H9 (cell line): ENCODE data around the gene GPRC5A. TPM values are rescaled to one million over a fixed set of nuclear protein-coding genes. Genes with fewer than 3 reads are reported as not detected.

Source experiments
- DNase-seq: peaks from one replicate; pipeline ENCODE4 v3.0.0-alpha.2; 2017
- H2AFZ ChIP-seq: one replicate; pipeline ENCODE4 v1.6.1; 2013; ENCODE audit warnings: mild to moderate bottlenecking, low read length, control low read depth, moderate library complexity
- H2AK5ac ChIP-seq: 2 replicates; pipeline ENCODE4 v1.6.1; 2013; ENCODE audit warnings: low read length, control low read depth, mixed read lengths; ENCODE audit not compliant: insufficient read length
- H2BK120ac ChIP-seq: one replicate; pipeline ENCODE4 v1.6.1; 2013; ENCODE audit warnings: low read depth, mild to moderate bottlenecking, low read length, control low read depth, inconsistent platforms; ENCODE audit not compliant: poor library complexity, severe bottlenecking
- H2BK12ac ChIP-seq: 2 replicates; pipeline ENCODE4 v1.6.1; 2013; ENCODE audit warnings: low read length, control low read depth, mixed read lengths, low read depth; ENCODE audit not compliant: insufficient read length
- H2BK15ac ChIP-seq: 2 replicates; pipeline ENCODE4 v1.6.1; 2013; ENCODE audit warnings: low read depth, low read length, control low read depth
- H2BK20ac ChIP-seq: one replicate; pipeline ENCODE4 v1.6.1; 2013; ENCODE audit warnings: low read depth, mild to moderate bottlenecking, low read length, control low read depth, inconsistent platforms; ENCODE audit not compliant: poor library complexity, severe bottlenecking
- H2BK5ac ChIP-seq: 2 replicates; pipeline ENCODE4 v1.6.1; 2013; ENCODE audit warnings: low read length, control low read depth, mixed read lengths; ENCODE audit not compliant: insufficient read length
- H3K14ac ChIP-seq: 2 replicates; pipeline ENCODE4 v1.6.1; 2013; ENCODE audit warnings: low read length, control low read depth; ENCODE audit not compliant: insufficient read depth
- H3K18ac ChIP-seq: 2 replicates; pipeline ENCODE4 v1.6.1; 2013; ENCODE audit warnings: low read depth, mild to moderate bottlenecking, mixed read lengths, low read length, control low read depth; ENCODE audit not compliant: insufficient read length
- H3K23ac ChIP-seq: 2 replicates; pipeline ENCODE4 v1.6.1; 2013; ENCODE audit warnings: low read length, control low read depth, mixed read lengths, low read depth; ENCODE audit not compliant: insufficient read length
- H3K23me2 ChIP-seq: 2 replicates; pipeline ENCODE4 v1.6.1; 2013; ENCODE audit warnings: low read depth, mild to moderate bottlenecking, mixed read lengths, low read length, control low read depth; ENCODE audit not compliant: insufficient read length, poor library complexity, severe bottlenecking
- H3K27ac ChIP-seq: 2 replicates; pipeline ENCODE4 v1.5.1; 2013; ENCODE audit warnings: low read length, control low read depth, mixed read lengths, low read depth; ENCODE audit not compliant: insufficient read length
- H3K27me3 ChIP-seq: 2 replicates; pipeline ENCODE4 v1.6.1; 2013; ENCODE audit warnings: low read length, control low read depth, inconsistent platforms; ENCODE audit not compliant: insufficient read depth
- H3K4ac ChIP-seq: 2 replicates; pipeline ENCODE4 v1.6.1; 2013; ENCODE audit warnings: low read depth, mild to moderate bottlenecking, control low read depth, inconsistent platforms, low read length, moderate library complexity
- H3K4me1 ChIP-seq: 2 replicates; pipeline ENCODE4 v1.6.1; 2013; ENCODE audit warnings: low read length, control low read depth, inconsistent platforms; ENCODE audit not compliant: insufficient read depth
- H3K4me2 ChIP-seq: 2 replicates; pipeline ENCODE4 v1.6.1; 2013; ENCODE audit warnings: low read length, control low read depth, mixed read lengths; ENCODE audit not compliant: insufficient read length, insufficient read depth
- H3K56ac ChIP-seq: 2 replicates; pipeline ENCODE4 v1.6.1; 2013; ENCODE audit warnings: low read depth, mild to moderate bottlenecking, mixed read lengths, low read length, control low read depth; ENCODE audit not compliant: insufficient read length
- H3K79me1 ChIP-seq: 2 replicates; pipeline ENCODE4 v1.6.1; 2013; ENCODE audit warnings: low read depth, mild to moderate bottlenecking, moderate library complexity, low read length, control low read depth, inconsistent platforms; ENCODE audit not compliant: insufficient read depth, poor library complexity, severe bottlenecking
- H3K79me2 ChIP-seq: 2 replicates; pipeline ENCODE4 v1.6.1; 2013; ENCODE audit warnings: low read length, control low read depth, inconsistent platforms; ENCODE audit not compliant: insufficient read depth
- H3K9ac ChIP-seq: 2 replicates; pipeline ENCODE4 v1.6.1; 2013; ENCODE audit warnings: low read length, control low read depth, mixed read lengths; ENCODE audit not compliant: insufficient read length; ENCODE audit errors: extremely low read depth
- H3K9me3 ChIP-seq: one replicate; pipeline ENCODE4 v1.6.1; 2013; ENCODE audit warnings: low read depth, low read length, inconsistent platforms; ENCODE audit not compliant: control insufficient read depth
- H3T11ph ChIP-seq: one replicate; pipeline ENCODE4 v1.6.1; 2013; ENCODE audit warnings: mild to moderate bottlenecking, low read length, control low read depth, inconsistent platforms
- H4K20me1 ChIP-seq: one replicate; pipeline ENCODE4 v1.6.1; 2013; ENCODE audit not compliant: control insufficient read depth, insufficient read length, insufficient read depth
- H4K5ac ChIP-seq: 2 replicates; pipeline ENCODE4 v1.6.1; 2013; ENCODE audit warnings: low read depth, mild to moderate bottlenecking, mixed read lengths, low read length, control low read depth; ENCODE audit not compliant: insufficient read length
- H4K8ac ChIP-seq: replicated peaks from 2 replicates; pipeline ENCODE4 v1.6.1; 2013; ENCODE audit warnings: low read length, control low read depth, mixed read lengths, low read depth; ENCODE audit not compliant: insufficient read length
- H4K91ac ChIP-seq: 2 replicates; pipeline ENCODE4 v1.6.1; 2013; ENCODE audit warnings: low read depth, mild to moderate bottlenecking, moderate library complexity, mixed read lengths, low read length, control low read depth; ENCODE audit not compliant: insufficient read length
- H3K27ac Mint-ChIP-seq, 3 experiments: 2 replicates in 2 of 3; 3 replicates in 1 of 3; pipeline ENCODE4 v1.8.0; 2020 to 2021; ENCODE audit warnings: mixed read lengths in 3 of 3, mild to moderate bottlenecking in 1 of 3, moderate library complexity in 1 of 3
- H3K27me3 Mint-ChIP-seq: 2 replicates; pipeline ENCODE4 v1.8.0; 2021; ENCODE audit warnings: low read depth, mild to moderate bottlenecking, moderate library complexity, mixed read lengths
- H3K36me3 Mint-ChIP-seq, 3 experiments: 2 replicates in 2 of 3; 3 replicates in 1 of 3; pipeline ENCODE4 v1.8.0; 2020 to 2021; ENCODE audit warnings: low read depth in 3 of 3, mixed read lengths in 3 of 3; ENCODE audit not compliant: insufficient read depth in 1 of 3
- H3K4me1 Mint-ChIP-seq, 2 experiments: 2 replicates each; pipeline ENCODE4 v1.8.0; 2020; ENCODE audit warnings: mixed read lengths in 2 of 2
- H3K4me3 Mint-ChIP-seq, 2 experiments: 2 replicates in 1 of 2; 3 replicates in 1 of 2; pipeline ENCODE4 v1.8.0; 2020 to 2021; ENCODE audit warnings: mild to moderate bottlenecking in 2 of 2, mixed read lengths in 2 of 2, moderate library complexity in 1 of 2
- H3K9me3 Mint-ChIP-seq, 2 experiments: 2 replicates in 1 of 2; 3 replicates in 1 of 2; pipeline ENCODE4 v1.8.0; 2020; ENCODE audit warnings: mild to moderate bottlenecking in 2 of 2, mixed read lengths in 2 of 2, moderate library complexity in 1 of 2
- WGBS: extraction: QIAGEN DNeasy Blood & Tissue Kit; methylation state at CpG from one replicate; pipeline ENCODE4 v1.1.7; 2013; ENCODE audit warnings: missing lambda C conversion rate, low lambda C conversion rate, mixed read lengths; ENCODE audit not compliant: insufficient read length; ENCODE audit errors: extremely low coverage; 5-methylcytosine and 5-hydroxymethylcytosine counted together
- total RNA-seq: library from RNA; stranded (reverse); gene quantifications from 2 replicates; pipeline ENCODE4 v1.2.1, GENCODE V29; 2021
- TF ChIP-seq, protein P1 (sequence below): fragments of 200-600 bp; sonication (generic); conservative IDR thresholded peaks from 3 replicates; pipeline ENCODE4 v1.8.0; 2021; ENCODE audit warnings: antibody characterized with exemption, mild to moderate bottlenecking

The GPRC5A gene
- total RNA-seq, 1 experiment from 2014 or later: 0.09 TPM

DNA sequence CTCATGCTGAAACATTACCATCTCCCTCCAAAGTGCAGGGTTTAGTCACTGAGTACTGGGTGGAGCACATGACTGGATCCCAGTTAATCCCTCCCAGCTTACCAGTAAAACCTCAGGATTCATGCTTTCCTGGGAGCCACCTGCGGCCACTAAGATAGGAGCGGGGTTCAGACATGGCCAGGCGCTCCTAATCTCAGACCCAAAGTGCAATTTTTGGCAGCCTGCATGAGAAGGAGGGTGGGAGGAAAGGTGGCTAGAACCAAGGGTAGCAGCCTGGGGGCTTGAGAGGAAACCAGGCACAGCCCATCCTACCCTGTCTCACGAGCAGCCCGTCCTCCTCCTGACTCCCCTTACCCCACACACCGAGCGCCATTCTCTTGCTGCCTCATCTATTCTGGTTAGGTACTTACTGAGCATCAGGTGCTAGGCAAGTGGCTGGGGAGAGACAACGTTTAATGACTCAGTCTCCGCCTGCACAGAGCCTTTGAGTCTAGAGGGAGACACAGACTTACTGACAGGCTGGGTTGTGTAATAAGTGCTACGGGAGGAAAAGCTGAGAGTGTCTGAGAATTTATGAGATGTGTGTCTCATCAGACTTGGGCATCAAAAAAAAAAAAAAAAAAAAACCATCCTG is 9.9 kb downstream of the GPRC5A start:
- Histone ChIP-seq H3K79me2 (no peaks in the 10 kb centered on the region), H3K27me3 (no peaks in the 10 kb centered on the region; the same call in 1 of the 2 replicates), H4K91ac (no peak overlapping the region), H3K56ac (no peak overlapping the region), H3K4me1 (no peaks in the 10 kb centered on the region), H2BK20ac (no peak overlapping the region), H4K8ac (no peak overlapping the region), H4K5ac (no peak overlapping the region), H4K20me1 (no peaks in the 10 kb centered on the region), H3K79me1 (no peaks in the 10 kb centered on the region), H3T11ph (no peak overlapping the region), H2BK5ac (no peak overlapping the region), H3K14ac (no peak overlapping the region), H3K27ac (no peak overlapping the region), H3K23ac (no peak overlapping the region), H2AK5ac (no peak overlapping the region), H3K23me2 (no peaks in the 10 kb centered on the region), H2BK12ac (no peak overlapping the region), H3K18ac (no peak overlapping the region), H2AFZ (no peak overlapping the region), H2BK120ac (no peak overlapping the region), H3K9me3 (no peaks in the 10 kb centered on the region), H2BK15ac (no peak overlapping the region), H3K9ac (no peak overlapping the region), H3K4me2 (no peak overlapping the region), H3K4ac (no peak overlapping the region)
- no CpG with 5 or more reads among the region's 10 CpGs for WGBS
- Mint-ChIP-seq H3K36me3 (no peaks in the 10 kb centered on the region), H3K4me1 (0 out of 4 replicates have a peak, but pooled peaks cover 0 to 2% of the 10 kb centered on the region in 2 experiments), H3K9me3 (no peaks in the 10 kb centered on the region), H3K27ac (peak overlapping the region in 1 of 3 experiments; percentile 20; a peak in 1 of 7 replicates), H3K27me3 (no peaks in the 10 kb centered on the region; the same call in none of the 2 replicates), H3K4me3 (no peak overlapping the region)
- DNase-seq: no peak
- TF ChIP-seq, protein P1, sequence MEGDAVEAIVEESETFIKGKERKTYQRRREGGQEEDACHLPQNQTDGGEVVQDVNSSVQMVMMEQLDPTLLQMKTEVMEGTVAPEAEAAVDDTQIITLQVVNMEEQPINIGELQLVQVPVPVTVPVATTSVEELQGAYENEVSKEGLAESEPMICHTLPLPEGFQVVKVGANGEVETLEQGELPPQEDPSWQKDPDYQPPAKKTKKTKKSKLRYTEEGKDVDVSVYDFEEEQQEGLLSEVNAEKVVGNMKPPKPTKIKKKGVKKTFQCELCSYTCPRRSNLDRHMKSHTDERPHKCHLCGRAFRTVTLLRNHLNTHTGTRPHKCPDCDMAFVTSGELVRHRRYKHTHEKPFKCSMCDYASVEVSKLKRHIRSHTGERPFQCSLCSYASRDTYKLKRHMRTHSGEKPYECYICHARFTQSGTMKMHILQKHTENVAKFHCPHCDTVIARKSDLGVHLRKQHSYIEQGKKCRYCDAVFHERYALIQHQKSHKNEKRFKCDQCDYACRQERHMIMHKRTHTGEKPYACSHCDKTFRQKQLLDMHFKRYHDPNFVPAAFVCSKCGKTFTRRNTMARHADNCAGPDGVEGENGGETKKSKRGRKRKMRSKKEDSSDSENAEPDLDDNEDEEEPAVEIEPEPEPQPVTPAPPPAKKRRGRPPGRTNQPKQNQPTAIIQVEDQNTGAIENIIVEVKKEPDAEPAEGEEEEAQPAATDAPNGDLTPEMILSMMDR: no peak
